GM10847 (cell line): ENCODE measurements around the gene ISY1.

ENCODE experiments used
- POLR2A ChIP-seq: IDR thresholded peaks from 2 replicates; pipeline ENCODE4 v1.6.1; 2011; ENCODE audit not compliant: insufficient read length; ENCODE audit errors: extremely low read depth

ISY1 gene

GRCh38 chr3:129160891-129161859, at the start of gene ISY1:
Gene ISY1, minus strand, starts transcription at chr3:129161063. Its CDS starts 88 bp downstream, at chr3:129160975.
- peak; percentile 96 for TF ChIP-seq POLR2A

- no peak for TF ChIP-seq POLR2A
Measured at GRCh38 chr3:129207479-129207878, 46.6 kb upstream of the ISY1 start.

- no peak for TF ChIP-seq POLR2A
Measured at GRCh38 chr3:129205109-129205832, 44.4 kb upstream of the ISY1 start.

- TF ChIP-seq POLR2A: no peak
Measured at GRCh38 chr3:129204473-129204872, 43.6 kb upstream of the ISY1 start.

GRCh38 chr3:129199366-129199765, 38.5 kb upstream of the ISY1 start:
- TF ChIP-seq POLR2A: no peak

GRCh38 chr3:129197321-129197720, 36.5 kb upstream of the ISY1 start:
- TF ChIP-seq POLR2A: no peak

- no peak for TF ChIP-seq POLR2A
Measured at GRCh38 chr3:129196601-129197000, 35.7 kb upstream of the ISY1 start.

- no peak for TF ChIP-seq POLR2A
Measured at GRCh38 chr3:129195731-129196256, 34.9 kb upstream of the ISY1 start.

- no peak for TF ChIP-seq POLR2A
Measured at GRCh38 chr3:129187857-129188256, 27.0 kb upstream of the ISY1 start.

- no peak for TF ChIP-seq POLR2A
Measured at GRCh38 chr3:129185783-129186182, 24.9 kb upstream of the ISY1 start.

GRCh38 chr3:129184396-129184657, 23.5 kb upstream of the ISY1 start:
- no peak for TF ChIP-seq POLR2A

GRCh38 chr3:129183569-129184395, 22.9 kb upstream of the ISY1 start, which contains the start of gene CNBP:
Gene CNBP, minus strand, starts transcription at chr3:129183896. Its CDS starts 12,139 bp downstream, at chr3:129171757.
- peak; percentile 86 for TF ChIP-seq POLR2A

- TF ChIP-seq POLR2A: no peak
Measured at GRCh38 chr3:129182390-129183185, 21.7 kb upstream of the ISY1 start.

- no peak for TF ChIP-seq POLR2A
Measured at GRCh38 chr3:129181819-129182218, 21.0 kb upstream of the ISY1 start.
